ENCODE results near the gene TTLL11.
A peak's percentile ranks its signal among the peaks of the same experiment; 100 is the strongest.
"Not testable (repeated sequence)": the region's sequence is repeated elsewhere in the genome, so short reads cannot be mapped to it uniquely, and the experiment has no call there.

Gene TTLL11

GRCh38 chr9:122004589-122004988 is 88.5 kb downstream of the TTLL11 start:
- no peak for DNase-seq (ENCODE audit: low spot score)

DNA sequence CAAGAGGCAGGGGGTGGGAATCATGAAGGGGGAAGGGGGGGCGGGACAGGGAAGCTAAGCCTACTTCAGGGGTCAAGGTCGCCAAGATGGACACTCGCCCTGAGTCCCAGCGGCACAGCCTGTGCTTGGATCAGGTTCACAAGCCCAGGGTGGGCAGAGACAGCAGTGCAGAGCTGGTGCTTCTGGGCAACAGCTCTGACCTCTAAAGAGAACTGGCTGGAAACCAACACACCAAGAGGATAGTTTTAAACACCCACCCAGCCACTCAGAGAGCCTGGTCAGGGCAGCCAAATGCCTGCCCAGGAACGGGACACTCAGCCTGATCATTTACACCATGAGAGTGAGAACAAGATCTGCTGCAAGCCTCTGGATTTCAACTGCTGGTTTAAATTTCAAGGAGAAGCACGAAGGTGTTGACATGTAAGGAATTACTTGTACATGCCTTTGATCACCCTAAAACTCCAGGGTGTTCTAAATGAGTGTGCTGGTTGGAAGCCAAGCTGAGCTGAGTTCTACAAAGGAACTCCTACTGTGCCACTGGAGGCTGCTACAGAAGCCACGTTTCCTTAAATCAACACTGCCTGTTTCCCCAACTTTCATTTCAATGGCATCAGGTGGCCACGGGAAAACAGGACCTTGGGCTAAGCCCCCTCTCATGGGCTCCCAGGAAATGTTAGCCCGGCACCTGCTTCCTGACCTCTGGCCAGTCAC is 91.5 kb downstream of the TTLL11 start:
- DNase-seq (ENCODE audit: low spot score) = no peak

GRCh38 chr9:122000526-122000925 is 92.6 kb downstream of the TTLL11 start:
- DNase-seq (ENCODE audit: low spot score) = not testable (repeated sequence)

- no peak for DNase-seq (ENCODE audit: low spot score)
Observed at GRCh38 chr9:121999556-121999955, 93.6 kb downstream of the TTLL11 start.

DNA sequence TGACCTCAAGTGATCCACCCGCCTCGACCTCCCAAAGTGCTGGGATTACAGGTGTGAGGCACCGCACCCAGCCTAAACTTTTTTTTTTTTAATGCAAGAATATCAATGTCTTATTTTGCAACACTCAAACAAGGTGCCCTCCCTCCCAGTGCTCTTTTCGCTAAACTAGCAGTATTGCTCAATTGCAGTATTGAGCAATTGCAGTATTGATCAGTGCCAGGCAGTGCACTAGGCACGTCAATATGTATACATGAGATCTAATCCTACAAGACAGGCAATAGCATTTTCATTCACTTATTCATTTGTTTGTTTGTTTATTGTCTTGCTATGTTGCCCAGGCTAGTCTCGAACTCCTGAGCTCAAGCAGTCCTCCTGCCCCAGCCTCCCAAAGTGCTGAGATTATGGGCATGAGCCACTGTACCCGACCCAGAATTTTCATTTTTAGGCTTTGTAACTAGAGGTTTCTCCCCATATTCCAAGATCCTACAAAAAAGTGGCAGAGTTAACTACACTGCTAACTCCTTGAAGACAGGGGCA is 94.5 kb downstream of the TTLL11 start:
- no peak for DNase-seq (ENCODE audit: low spot score)

GRCh38 chr9:121997791-121998190 is 95.3 kb downstream of the TTLL11 start:
- no peak for DNase-seq (ENCODE audit: low spot score)

DNA sequence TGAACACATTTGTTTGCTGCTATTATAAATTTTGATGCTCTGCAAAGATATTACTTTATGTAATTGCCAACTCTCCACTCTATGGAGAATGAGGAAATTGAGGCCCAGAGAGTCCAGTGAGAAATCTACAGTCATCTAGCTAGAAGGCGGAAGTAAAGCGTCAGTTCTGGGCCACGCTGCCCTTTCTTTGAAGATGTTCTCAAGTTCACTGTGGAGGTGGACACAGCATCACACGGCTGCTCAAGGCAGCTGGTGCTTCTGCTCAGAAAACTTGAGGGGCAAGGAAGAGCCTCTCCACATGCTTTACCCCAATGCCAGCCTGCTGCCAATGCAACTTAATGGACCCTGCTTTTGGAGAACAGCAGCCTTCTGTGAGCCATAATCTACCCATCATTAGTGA is 96.3 kb downstream of the TTLL11 start:
- no peak for DNase-seq (ENCODE audit: low spot score)

- DNase-seq (ENCODE audit: low spot score) = no peak
Observed at GRCh38 chr9:121995997-121996396, 97.1 kb downstream of the TTLL11 start.

GRCh38 chr9:121992571-121993212 is 100.4 kb downstream of the TTLL11 start:
- peak; percentile 76 for DNase-seq (ENCODE audit: low spot score)

- no peak for DNase-seq (ENCODE audit: low spot score)
Observed at GRCh38 chr9:121991307-121991661, 101.8 kb downstream of the TTLL11 start.

GRCh38 chr9:121990600-121991306 is 102.4 kb downstream of the TTLL11 start:
- DNase-seq (ENCODE audit: low spot score) = no peak

- no peak for DNase-seq (ENCODE audit: low spot score)
Observed at GRCh38 chr9:121989010-121989409, 104.1 kb downstream of the TTLL11 start.

DNA sequence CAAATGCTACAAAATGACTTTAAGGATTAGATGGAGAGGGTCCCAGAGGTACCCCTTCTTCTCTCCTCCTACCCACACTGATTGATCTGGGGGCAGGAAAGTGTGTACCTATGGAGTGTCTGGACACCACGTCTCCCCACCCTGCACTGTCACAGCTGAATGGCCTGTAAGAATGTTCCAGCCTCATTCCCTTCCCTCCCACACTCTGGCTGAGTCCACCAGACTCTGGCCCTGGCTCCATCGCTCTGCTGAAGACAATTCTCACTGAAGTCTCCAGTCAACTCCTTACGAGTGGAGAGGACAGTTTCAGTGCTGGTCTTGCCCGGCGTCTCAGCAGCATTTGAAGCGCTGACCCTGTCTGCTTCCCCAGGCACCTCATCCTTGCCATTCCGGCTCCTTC is 105.8 kb downstream of the TTLL11 start:
- no peak for DNase-seq (ENCODE audit: low spot score)

DNA sequence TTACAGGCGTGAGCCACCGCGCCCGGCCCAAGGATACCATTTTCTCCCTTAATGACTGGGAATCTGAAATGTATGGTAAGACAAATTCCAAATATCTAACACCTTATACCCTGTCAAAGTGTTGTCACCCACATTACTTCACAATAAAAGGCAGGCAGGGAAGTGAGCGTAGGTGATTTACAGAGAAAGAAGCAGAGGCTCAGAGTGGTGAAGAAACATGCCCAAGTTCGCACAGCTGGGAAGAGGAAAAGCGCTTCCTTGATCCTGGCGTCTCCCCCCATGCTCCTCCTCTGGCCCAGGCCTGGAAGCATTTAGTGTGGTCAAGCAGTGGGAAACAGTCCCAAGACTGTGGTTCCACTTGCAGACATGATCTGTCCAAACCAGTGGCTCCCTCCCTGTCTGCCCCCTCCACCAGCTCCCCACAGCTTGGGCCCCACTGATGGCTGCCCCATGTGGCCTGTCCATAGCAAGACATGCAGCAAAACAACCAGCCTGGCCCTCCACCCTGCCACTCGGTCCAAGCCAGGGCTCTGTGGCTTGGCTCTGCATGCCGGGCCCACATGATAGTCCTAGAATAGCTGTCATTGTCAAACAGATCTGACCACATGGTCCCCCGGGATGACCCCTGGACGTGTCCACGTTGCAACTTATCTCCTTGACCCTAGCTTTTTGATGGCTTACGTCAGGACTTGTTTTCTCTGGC is 107.2 kb downstream of the TTLL11 start:
- no peak for DNase-seq (ENCODE audit: low spot score)

GRCh38 chr9:121984726-121985402 is 108.2 kb downstream of the TTLL11 start:
- peak; percentile 27 for DNase-seq (ENCODE audit: low spot score)

DNA sequence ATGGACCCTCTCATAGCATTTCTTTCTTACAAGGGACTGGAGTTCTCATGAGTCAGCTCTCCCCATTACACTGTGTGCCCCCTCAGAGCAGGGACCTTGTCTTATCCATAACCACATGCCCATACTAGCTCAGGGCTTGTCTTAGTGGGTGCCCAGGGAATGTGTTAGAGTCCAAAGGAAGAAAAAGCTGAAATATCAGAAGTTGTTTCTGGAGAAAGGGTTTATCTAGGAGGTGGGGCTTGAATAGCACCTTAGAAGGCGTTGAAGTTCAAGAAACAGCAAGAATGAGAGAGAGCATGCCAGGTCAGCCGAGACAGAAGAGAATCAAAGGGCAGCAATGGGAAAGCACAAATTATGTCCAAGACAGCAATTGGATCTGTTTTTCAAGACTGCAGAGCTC is 109.4 kb downstream of the TTLL11 start:
- DNase-seq (ENCODE audit: low spot score) = no peak

- DNase-seq (ENCODE audit: low spot score) = no peak
Observed at GRCh38 chr9:121981118-121981883, 111.8 kb downstream of the TTLL11 start.

DNA sequence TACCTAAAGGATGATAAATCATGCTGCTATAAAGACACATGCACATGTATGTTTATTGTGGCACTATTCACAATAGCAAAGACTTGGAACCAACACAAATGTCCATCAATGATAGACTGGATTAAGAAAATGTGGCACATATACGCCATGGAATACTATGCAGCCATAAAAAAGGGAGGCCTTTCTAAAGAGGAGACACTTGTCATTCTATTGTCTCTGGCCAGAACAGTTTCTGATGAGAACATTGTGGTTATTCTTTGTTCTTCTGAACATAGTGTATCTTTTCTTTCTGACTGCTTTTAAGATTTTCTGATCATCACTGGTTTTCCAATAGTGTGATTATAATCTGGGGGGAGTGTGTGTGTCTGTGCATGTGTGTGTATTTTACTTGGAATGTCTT is 112.4 kb downstream of the TTLL11 start:
- not testable (repeated sequence) for DNase-seq (ENCODE audit: low spot score)

- DNase-seq (ENCODE audit: low spot score) = no peak
Observed at GRCh38 chr9:121979736-121980135, 113.4 kb downstream of the TTLL11 start.

DNA sequence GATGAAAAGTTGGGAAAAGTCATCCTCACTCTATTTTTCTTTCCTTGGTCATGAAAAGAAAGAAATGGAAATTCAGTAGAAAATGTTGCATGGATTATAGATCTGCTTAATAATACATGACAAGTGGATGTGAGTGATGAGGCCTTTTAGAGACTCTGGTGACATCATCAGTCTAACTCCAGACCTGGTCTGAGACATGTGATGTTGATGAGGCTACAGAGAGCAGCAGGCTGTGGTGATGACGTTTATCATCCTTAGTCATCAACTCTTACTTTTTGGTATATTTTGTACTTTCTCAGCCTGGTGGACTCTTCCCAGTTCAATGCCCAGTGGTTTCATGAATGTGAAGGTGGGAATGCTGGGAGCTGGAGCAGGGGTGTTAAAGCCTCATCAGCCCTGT is 116.4 kb downstream of the TTLL11 start:
- peak; percentile 32 for DNase-seq (ENCODE audit: low spot score)

DNA sequence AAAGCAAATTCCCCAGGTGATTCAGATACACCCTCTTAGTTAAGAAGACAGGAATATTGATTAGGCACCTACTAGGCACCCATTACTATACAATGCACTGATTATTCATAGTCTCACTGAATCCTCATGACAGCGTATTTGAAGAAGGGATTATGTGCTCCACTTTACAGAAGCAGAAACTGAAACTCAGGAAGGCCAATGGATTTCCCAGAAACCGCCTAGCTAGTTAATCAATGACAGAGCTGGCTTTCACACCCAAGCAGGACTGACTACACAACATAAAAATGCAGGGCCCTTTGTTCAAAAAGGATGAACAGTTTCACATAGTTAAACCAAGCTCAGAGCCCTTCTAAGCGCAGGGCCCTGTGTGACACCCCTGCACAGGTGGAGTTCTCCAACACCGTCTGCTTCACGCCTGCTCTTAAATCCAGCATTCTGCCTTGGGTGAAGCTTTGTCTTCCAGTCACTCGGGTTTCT is 117.3 kb downstream of the TTLL11 start:
- DNase-seq (ENCODE audit: low spot score) = no peak

All from kidney capillary endothelial cell (primary cell).